CD4-positive, alpha-beta T cell treated with Interleukin-2 at 100 ng/mL for 4 hours (primary cell): ENCODE measurements around the gene ADK.
"Not testable (repeated sequence)": the region's sequence is repeated elsewhere in the genome, so short reads cannot be mapped to it uniquely, and the experiment has no call there.

ENCODE experiments used
- DNase-seq: peaks from one replicate; pipeline ENCODE4 v3.0.0-alpha.2; 2020; ENCODE audit warnings: low spot score

Gene ADK

DNA sequence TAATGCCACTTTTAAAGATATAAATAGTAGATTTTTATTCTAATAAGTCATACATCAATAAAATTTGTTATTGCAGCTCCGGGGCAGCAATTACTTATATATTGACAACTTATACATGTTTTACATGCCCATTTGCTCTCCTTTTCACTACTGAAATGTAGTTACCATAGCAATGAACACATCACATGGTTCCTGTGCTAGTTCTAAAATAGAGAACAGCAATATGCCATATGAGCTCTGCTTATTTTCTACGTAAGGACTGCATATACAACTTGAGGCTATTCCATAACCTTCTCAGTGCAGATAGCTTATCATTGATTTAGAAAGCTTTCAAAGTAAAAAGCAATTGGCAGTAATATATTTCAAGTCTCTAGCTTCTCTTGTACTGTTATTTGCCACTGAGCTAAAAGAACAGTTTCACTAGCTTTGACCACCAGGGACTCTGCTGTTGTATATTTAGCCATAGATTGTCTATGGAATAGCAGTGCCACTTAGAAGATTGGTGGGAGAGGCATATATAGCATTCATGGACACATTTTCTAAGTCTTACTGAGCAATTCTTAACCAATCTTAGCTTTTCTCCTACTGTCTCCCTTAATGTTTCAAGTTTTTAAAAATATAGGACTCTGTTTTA, 405.2 kb downstream of the ADK start:
- DNase-seq = no peak

DNA sequence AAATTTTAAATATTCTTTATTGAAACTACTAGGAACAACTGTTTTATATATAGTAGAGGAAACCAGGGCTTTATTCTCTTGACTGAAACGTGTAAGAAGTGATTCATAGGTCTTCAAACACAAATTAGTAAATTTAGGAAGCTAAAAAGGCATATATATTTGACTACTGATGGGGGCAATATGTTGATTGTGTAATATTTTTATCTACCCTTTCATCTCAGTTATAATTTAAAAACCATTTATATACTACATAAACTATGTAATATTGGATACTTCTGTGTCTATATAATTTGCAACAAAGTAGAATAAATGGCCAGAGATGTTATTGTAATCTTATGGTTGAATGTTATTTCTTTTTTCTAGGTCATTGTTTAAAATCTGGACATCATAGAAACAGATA, 406.1 kb downstream of the ADK start:
- DNase-seq = no peak

DNA sequence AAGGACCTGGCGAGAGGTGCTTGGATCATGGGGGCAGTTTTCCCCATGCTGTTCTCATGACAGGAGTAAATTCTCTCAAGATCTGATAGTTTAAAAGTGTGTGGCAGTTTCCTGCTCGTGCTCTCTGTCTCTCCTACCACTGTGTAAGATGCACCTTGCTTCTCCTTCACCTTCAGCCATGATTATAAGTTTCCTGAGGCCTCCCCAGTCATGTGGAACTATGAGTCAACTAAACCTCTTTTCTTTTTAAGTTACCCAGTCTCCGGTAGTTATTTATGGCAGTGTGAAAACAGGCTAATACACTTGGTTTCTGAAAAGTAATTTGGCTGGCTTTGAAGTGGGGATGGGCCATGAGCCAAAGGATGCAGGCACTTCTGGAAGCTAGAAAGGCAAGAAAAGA, 407.4 kb downstream of the ADK start:
- DNase-seq = no peak

GRCh38 chr10:74558897-74559296, 407.9 kb downstream of the ADK start:
- no peak for DNase-seq

DNA sequence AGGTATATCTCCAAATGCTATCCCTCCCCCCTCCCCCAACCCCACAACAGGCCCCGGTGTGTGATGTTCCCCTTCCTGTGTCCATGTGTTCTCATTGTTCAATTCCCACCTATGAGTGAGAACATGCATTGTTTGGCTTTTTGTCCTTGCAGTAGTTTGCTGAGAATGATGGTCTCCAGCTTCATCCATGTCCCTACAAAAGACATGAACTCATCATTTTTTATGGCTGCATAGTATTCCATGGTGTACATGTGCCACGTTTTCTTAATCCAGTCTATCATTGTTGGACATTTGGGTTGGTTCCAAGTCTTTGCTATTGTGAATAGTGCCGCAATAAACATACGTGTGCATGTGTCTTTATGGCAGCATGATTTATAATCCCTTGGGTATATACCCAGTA, 417.9 kb downstream of the ADK start:
- not testable (repeated sequence) for DNase-seq

- DNase-seq = not testable (repeated sequence)
Measured at GRCh38 chr10:74573497-74573896, 422.5 kb downstream of the ADK start.

DNA sequence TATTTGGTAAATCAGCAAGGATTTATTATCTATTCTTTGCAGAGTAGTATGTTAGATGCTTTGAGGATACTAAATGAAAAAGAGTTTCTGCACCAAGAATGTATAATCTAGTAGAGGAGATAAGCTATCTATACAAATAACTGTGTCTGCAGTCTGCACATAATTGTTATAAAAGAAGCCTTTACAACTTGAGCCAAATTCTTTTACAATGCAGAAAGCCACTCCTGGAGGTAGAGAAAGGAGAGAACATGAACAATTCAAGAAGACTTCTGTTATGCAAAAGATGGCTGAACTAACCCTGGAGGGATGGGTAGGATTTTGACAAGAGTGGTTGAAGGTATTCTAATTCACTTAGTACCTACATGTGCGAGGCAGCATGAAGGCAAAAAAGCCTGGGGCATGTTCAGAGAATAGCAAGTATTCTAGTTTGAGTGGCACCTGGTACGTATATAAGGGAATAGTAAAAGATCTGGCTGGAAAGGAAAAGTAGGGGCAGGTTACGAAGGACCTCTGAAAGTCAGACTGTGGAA, 424.2 kb downstream of the ADK start:
- no peak for DNase-seq

DNA sequence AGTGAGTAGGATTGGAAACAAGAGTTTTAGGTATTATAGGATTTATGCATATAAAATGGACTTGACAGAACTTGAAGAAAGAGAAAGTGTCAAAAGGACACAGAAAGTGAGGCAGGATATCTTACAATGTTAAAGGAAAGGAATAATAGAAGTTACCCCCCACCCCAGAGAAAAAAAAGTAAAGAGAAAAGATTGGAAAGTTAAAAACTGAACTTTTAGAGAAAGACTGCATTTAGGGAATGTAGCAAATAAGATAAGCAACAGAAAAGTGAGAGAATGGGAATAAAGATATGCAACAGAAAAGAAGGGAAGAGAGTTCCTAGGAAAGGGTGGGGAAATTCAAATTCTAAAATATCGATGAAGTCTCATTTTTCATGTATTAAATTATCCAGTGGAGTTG, 424.9 kb downstream of the ADK start:
- no peak for DNase-seq

GRCh38 chr10:74576586-74576985, 425.6 kb downstream of the ADK start:
- DNase-seq = no peak

GRCh38 chr10:74580438-74580837, 429.4 kb downstream of the ADK start:
- DNase-seq = not testable (repeated sequence)

GRCh38 chr10:74582566-74582965, 431.5 kb downstream of the ADK start:
- no peak for DNase-seq

DNA sequence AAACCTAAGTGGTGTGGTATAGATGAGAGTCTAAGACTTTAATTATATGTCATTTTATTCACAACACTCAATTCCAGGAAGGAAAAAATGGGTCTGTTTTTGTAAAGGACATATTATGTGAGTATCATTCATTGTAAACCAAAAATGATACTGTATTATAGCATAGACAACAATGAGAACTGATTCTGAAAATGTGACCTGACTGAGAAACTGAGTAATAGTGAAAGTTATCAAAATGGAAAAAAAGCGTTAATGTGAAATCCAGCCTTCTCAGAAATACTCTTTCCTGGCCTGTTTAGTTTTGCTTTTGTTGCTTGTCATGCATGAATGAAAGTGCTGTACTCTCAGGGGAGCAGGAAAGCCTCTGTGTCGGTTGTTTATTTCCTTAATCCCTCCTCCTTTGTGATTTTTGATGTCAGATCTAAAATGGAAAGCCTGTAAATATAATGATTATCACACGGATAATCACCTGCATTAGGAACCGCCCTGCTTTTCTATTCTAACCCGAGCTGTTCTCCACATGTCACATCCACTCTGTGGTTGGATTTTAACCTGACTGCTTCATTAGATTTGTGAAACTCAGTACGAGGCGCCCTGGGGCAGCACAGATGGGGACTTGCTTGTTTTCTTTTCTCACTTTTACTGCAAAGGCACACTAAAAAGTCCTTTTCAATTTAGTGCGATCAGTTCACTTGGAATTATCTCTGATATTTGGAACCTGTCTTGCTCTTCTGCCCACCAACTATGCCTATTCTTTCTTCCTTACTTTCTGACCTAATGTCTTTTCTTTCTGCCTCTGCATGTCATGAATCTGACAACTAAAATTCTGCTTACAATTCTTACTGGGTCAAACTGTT, 434.4 kb downstream of the ADK start:
- peak; percentile 61 for DNase-seq

DNA sequence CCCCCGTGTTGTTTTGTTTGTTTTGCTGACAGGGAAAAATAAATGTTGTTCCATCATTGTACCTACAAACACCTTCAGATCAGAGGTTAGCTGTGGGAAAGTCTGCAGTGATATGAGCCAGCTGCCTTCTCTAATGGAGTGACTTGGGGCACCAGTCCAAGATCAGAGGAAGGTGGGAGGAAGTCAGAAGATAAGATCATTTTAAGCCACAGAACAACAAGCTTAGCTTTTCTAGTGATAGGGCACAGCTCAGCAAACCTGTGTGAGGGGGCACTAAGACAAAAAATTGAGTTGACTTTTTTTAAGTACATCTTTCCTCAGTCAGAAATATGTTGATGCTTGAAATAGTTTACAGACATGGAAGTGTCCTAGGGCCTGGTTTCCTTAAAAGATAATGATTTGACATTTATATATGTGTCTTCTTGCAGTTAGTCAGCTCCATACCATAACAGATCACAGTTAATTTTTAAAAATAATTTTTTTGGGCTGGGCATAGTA, 435.1 kb downstream of the ADK start:
- DNase-seq = peak; percentile 66

DNA sequence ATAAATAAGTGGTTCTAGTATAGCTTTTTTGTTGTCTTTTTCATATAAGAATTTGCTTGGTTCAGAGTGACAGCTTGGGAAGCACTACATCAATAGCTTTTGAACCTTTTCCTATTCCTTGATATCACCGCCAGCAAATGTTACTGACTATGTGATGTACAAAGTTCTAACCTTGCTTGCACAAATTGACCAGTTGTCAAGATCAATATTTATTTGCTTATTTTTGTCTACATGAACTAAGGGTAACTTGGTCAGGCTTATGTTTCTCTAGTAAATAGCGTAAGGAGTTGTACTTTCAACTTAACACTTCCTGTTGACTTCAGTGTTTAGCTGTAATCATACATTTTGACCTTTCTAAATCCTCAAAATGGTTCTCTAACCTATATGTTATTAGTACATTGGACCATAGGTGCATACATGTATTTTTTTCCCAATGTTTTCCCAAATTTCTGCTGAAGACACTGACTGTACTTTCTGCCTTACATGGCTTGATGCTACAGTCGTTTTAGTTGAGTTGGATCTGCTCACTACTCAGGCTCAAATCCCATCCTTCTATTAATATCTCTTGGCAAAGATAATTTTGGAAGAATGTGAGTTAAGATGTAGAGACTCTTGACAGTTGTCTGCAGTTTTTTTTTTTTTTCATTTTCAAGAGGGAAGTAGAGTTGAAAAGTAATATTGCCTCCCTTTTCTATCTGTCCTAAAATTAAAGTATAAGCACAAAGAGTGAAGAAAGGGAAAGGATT, 436.3 kb downstream of the ADK start:
- no peak for DNase-seq

GRCh38 chr10:74589226-74589673, 438.2 kb downstream of the ADK start:
- DNase-seq = peak; percentile 93

DNA sequence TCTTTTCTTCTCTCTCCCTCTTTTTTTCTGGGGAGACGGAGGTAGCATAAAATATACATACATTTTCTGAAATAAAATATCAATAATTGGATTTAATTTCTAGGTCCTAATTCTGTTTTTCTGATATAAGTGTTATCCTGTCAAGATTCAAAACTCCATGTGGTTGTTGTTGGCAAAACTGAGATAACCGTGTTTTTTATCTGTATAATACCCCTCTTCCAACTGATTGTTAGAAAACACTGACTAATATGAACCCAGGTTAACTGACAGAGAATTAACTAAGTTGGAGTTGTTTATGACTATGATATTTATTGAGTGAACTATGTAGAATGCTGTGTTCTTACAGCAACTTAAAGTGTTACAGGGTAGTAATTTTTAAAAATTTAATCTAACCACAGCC, 438.8 kb downstream of the ADK start:
- no peak for DNase-seq

- DNase-seq = no peak
Measured at GRCh38 chr10:74593470-74593869, 442.4 kb downstream of the ADK start.

DNA sequence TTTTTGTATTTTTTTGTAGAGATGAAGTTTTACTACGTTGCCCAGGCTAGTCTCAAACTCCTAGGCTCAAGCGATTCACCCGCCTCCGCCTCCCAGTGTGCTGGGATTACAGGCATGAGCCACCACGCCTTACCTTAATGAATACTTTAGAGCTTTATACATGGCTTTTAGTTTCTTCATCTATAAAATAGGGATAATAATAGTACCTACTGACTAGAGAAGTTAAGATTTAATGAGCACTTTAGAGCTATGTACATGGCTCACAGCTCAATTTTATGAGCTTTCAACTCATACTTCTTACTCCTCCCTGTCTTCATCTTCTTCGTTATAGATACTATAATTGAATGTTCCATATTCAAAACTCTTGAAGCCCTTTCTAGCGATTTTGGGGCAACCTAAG, 445.7 kb downstream of the ADK start:
- DNase-seq = no peak

DNA sequence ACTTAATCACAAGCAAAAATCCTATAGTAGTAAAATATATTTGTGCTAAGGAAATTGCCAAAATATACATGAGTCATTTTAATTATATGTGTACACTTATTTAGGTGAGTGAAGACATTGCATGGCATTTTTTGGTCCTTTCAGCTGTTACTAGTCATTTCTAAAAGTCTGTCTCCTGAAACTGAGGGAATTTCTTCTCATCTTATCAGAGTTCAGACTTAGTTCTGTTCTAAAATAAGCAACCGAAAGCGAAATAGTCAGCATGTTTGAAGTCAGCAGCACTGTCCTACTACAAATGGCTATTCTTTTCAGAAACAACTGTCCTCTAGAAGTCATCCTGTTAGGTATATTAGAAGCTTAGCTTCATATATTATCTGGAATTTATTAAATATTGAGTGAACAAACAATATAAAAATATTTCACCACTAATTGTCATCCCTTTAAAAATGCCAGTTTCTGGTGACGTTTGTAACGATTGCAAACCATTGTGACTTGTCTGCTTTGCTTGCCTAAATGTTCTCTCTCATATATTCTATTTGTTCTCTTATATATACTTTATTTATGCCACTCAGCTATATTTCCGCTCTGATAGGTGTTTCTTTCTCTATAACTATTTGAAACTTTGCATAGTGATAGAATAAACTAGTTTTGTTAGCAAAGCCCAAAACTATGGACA, 448.0 kb downstream of the ADK start:
- DNase-seq = no peak

DNA sequence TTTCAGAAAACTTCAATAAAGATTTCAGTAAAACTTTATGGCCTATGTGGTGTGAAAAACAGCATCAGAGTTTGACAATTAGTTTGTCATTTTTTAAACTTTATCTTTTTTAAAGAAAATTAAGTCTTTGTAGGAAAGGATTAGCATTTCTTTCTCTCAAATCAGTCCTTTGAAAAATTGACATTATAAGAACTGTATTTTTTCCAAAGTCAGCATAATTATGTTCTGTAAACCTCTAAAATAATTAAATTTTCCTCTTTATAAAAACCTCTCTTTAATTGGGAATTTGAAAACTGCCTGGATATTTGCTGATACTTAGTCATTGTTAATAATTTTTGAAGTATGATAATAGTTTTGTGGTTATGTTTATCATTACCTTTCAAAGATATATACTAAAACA, 448.7 kb downstream of the ADK start:
- DNase-seq = no peak

- DNase-seq = no peak
Measured at GRCh38 chr10:74600170-74600569, 449.1 kb downstream of the ADK start.

DNA sequence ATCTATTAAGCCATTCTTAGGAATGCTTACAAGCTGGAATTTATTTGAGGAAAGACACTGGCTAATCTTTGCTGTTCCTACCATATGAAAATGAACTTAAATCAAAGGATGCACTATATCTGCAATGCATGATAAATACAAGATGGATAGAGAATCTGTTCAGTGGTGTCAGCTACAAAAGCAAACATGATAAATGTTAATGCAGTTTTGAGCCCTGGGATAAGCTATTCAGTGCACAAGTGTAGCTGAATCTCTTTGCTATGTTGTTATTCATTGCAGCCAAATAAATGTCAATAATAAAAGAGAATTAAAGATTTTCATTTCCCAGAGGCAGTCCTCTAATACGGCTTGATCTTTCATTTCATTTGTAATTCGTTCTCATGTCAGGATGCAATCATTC, 451.6 kb downstream of the ADK start:
- no peak for DNase-seq
